CD4-positive, alpha-beta T cell (primary cell): ENCODE data around the gene NUTM2E. TPM values are rescaled to one million over a fixed set of nuclear protein-coding genes. Genes with fewer than 3 reads are reported as not detected.
A peak's percentile ranks its signal among the peaks of the same experiment; 100 is the strongest.
"Not testable (repeated sequence)": the region's sequence is repeated elsewhere in the genome, so short reads cannot be mapped to it uniquely, and the experiment has no call there.

ENCODE experiments used
- ATAC-seq: fragments of 200-7000 bp; cut with Tn5 transposase; one replicate; pipeline ENCODE4 v1.10.0; 2022; ENCODE audit warnings: mild to moderate bottlenecking; ENCODE audit not compliant: poor library complexity
- CTCF ChIA-PET: fragments of 350-600 bp; sonication (Branson Sonifier 250); formaldehyde crosslinking; loops from one replicate; lab custom pipeline; 2021; ENCODE audit warnings: antibody characterized with exemption, inconsistent platforms; lab: Charles Lee
- POLR2A ChIA-PET: fragments of 350-600 bp; sonication (Branson Sonifier 250); formaldehyde crosslinking; loops from one replicate; lab custom pipeline; 2021; ENCODE audit warnings: antibody characterized with exemption, inconsistent platforms; lab: Charles Lee
- DNase-seq, 14 experiments: peaks; one replicate each; pipeline ENCODE4 v3.0.0-alpha.2; 2013 to 2020; ENCODE audit warnings: mixed read lengths in 2 of 14
- H3K27ac ChIP-seq, 2 donors: one replicate each; pipeline versions ENCODE4 v1.5.1 to v1.7.0; 2013; ENCODE audit warnings: low read length in 2 of 2, low read depth in 1 of 2, mild to moderate bottlenecking in 1 of 2
- H3K27me3 ChIP-seq, 2 experiments: 1 replicate in 1 of 2; 2 replicates in 1 of 2; pipeline versions ENCODE4 v1.6.1 to v1.7.0; 2013; ENCODE audit warnings: low read length in 2 of 2, control low read depth in 1 of 2, mild to moderate bottlenecking in 1 of 2, moderate library complexity in 1 of 2; ENCODE audit not compliant: insufficient read depth in 2 of 2, control insufficient read depth in 1 of 2
- H3K36me3 ChIP-seq: one replicate; pipeline ENCODE4 v1.6.1; 2013; ENCODE audit warnings: low read length, control low read depth; ENCODE audit not compliant: insufficient read depth
- H3K4me1 ChIP-seq: one replicate; pipeline ENCODE4 v1.6.1; 2013; ENCODE audit warnings: low read length, control low read depth; ENCODE audit not compliant: insufficient read depth
- H3K4me3 ChIP-seq: one replicate; pipeline ENCODE4 v1.5.1; 2013; ENCODE audit warnings: mild to moderate bottlenecking, low read length, moderate library complexity
- H3K9me3 ChIP-seq, 2 experiments: 1 replicate in 1 of 2; 2 replicates in 1 of 2; pipeline versions ENCODE4 v1.6.1 to v1.7.0; 2013; ENCODE audit warnings: low read length in 2 of 2, mild to moderate bottlenecking in 2 of 2, control low read depth in 1 of 2, moderate library complexity in 1 of 2; ENCODE audit not compliant: control insufficient read depth in 1 of 2, insufficient read depth in 1 of 2
- H3K27ac Mint-ChIP-seq: one replicate; pipeline ENCODE4 v1.8.0; 2020; ENCODE audit warnings: mixed read lengths
- H3K27me3 Mint-ChIP-seq: one replicate; pipeline ENCODE4 v1.8.0; 2021; ENCODE audit warnings: mixed read lengths
- H3K36me3 Mint-ChIP-seq: one replicate; pipeline ENCODE4 v1.8.0; 2021; ENCODE audit warnings: low read depth, mixed read lengths
- H3K4me1 Mint-ChIP-seq: one replicate; pipeline ENCODE4 v1.8.0; 2021; ENCODE audit warnings: low read depth, mixed read lengths
- H3K4me3 Mint-ChIP-seq: one replicate; pipeline ENCODE4 v1.8.0; 2020; ENCODE audit warnings: mild to moderate bottlenecking, mixed read lengths
- H3K9me3 Mint-ChIP-seq: one replicate; pipeline ENCODE4 v1.8.0; 2020; ENCODE audit warnings: mixed read lengths
- intact Hi-C, 2 experiments: fragments of 100-400 bp; cut with DNase I in 1 of 2; cut with micrococcal nuclease in 1 of 2; formaldehyde crosslinking; loops; one replicate each; pipeline versions ENCODE4 v1.15.1 to v1.9.0; 2023 to 2025; cut with DNase I, micrococcal nuclease
- total RNA-seq, 174 experiments: library from RNA in 2 of 174; stranded (reverse) in 2 of 174; gene quantifications; one replicate each; pipeline ENCODE4 v1.2.3 and lab custom pipeline; 2021 to 2026

NUTM2E gene
- total RNA-seq, 2 experiments from 2014 or later = 0.99 to 1.6 TPM

GRCh38 chr10:79862269-79862668, 35.7 kb downstream of the NUTM2E start:
- H3K36me3 Mint-ChIP-seq, CTCF ChIA-PET, H3K4me3 Mint-ChIP-seq, H3K9me3 ChIP-seq, H3K27ac Mint-ChIP-seq, H3K27ac ChIP-seq, H3K4me3 ChIP-seq, ATAC-seq, H3K4me1 Mint-ChIP-seq, H3K27me3 ChIP-seq, H3K9me3 Mint-ChIP-seq, intact Hi-C loops, H3K4me1 ChIP-seq, H3K36me3 ChIP-seq, H3K27me3 Mint-ChIP-seq, POLR2A ChIA-PET: not testable (repeated sequence)
- DNase-seq = peak in 1 of 14 experiments; percentile 9

- H3K36me3 Mint-ChIP-seq, H3K4me1 Mint-ChIP-seq, ATAC-seq, H3K4me3 ChIP-seq, H3K9me3 Mint-ChIP-seq, H3K27me3 Mint-ChIP-seq, POLR2A ChIA-PET, H3K36me3 ChIP-seq, H3K27ac Mint-ChIP-seq, DNase-seq, H3K9me3 ChIP-seq, H3K4me1 ChIP-seq, H3K27ac ChIP-seq, H3K27me3 ChIP-seq, intact Hi-C loops, H3K4me3 Mint-ChIP-seq, CTCF ChIA-PET: not testable (repeated sequence)
These were observed 36.3 kb downstream of the NUTM2E start for GRCh38 chr10:79862803-79863202.

DNA sequence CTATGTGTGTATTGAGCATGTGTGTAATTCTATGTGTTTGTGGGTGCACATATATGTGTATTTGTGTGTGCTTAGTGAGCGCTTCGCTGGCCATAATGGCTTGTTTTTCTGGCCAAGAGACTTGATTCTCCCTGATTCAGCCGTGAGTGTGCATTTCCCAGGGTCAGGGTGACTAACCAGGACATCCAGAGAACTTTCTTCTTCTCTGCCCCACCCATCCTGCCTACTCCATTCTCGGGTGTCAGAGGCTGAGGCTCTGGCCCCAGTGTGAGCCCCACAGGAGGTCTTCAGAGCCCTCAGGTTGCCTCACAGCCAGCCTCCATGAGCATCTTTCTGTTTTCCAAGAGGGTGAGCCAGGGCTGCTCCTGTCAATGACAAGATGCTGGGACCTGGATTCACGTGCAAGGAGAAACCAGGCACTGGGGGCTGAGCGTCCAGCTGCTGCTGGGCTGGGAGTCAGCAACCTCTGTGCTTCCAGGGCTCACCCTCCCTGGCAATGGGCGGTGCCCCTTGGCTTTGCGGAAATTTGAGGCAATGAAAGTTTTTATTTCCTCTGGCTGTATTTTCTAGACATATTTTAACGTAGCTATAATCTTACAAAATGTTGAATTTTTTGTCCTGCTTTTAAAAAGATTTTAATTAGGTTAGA, 40.5 kb downstream of the NUTM2E start:
- H3K9me3 Mint-ChIP-seq, intact Hi-C loops, H3K36me3 Mint-ChIP-seq, H3K27ac ChIP-seq, H3K4me3 ChIP-seq, CTCF ChIA-PET, H3K27me3 Mint-ChIP-seq, ATAC-seq, H3K9me3 ChIP-seq, POLR2A ChIA-PET, H3K4me1 ChIP-seq, H3K27ac Mint-ChIP-seq, H3K36me3 ChIP-seq, H3K4me3 Mint-ChIP-seq, H3K4me1 Mint-ChIP-seq, H3K27me3 ChIP-seq, DNase-seq: not testable (repeated sequence)

- H3K4me3 Mint-ChIP-seq, H3K4me1 Mint-ChIP-seq, CTCF ChIA-PET, H3K36me3 ChIP-seq, H3K27me3 Mint-ChIP-seq, ATAC-seq, POLR2A ChIA-PET, intact Hi-C loops, H3K27me3 ChIP-seq, H3K9me3 Mint-ChIP-seq, H3K27ac ChIP-seq, H3K36me3 Mint-ChIP-seq, H3K4me3 ChIP-seq, H3K9me3 ChIP-seq, H3K27ac Mint-ChIP-seq, H3K4me1 ChIP-seq, DNase-seq: not testable (repeated sequence)
These were observed 41.5 kb downstream of the NUTM2E start for GRCh38 chr10:79868023-79868422.

DNA sequence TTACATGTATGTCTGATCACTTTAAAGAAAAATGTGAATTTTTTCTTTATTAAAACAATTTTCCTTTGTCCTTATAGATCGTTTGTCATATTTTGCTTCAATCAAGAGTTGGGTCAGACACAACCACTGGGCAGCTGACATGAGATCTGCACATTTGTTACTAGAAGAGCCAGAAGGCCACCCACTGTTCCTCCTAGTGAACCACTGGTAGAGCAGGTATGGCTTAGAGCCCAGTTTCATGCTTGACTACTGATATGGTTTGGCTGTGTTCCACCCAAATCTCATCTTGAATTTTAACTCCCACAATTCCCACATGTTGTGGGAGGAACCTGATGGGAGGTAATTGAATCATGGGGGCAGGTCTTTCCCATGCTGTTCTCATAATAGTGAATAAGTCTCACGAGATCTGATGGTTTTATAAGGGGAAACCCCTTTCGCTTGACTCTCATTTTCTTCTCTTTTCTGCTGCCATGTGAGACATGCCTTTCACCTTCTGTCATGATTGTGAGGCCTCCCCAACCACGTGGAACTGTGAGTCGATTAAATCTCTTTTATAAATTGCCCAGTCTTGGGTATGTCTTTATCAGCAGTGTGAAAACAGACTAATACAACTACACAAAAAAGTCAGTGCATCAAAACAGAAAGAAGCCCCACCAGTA, 43.0 kb downstream of the NUTM2E start:
- H3K4me3 ChIP-seq, DNase-seq, H3K27ac Mint-ChIP-seq, H3K27me3 ChIP-seq, CTCF ChIA-PET, H3K9me3 Mint-ChIP-seq, H3K36me3 ChIP-seq, H3K36me3 Mint-ChIP-seq, H3K4me1 Mint-ChIP-seq, H3K27me3 Mint-ChIP-seq, H3K27ac ChIP-seq, ATAC-seq, H3K4me3 Mint-ChIP-seq, H3K4me1 ChIP-seq, POLR2A ChIA-PET, intact Hi-C loops, H3K9me3 ChIP-seq: not testable (repeated sequence)

GRCh38 chr10:79871729-79872128, 45.2 kb downstream of the NUTM2E start:
- H3K36me3 Mint-ChIP-seq, H3K27me3 ChIP-seq, intact Hi-C loops, DNase-seq, H3K27ac ChIP-seq, H3K9me3 Mint-ChIP-seq, H3K27me3 Mint-ChIP-seq, H3K4me1 ChIP-seq, ATAC-seq, H3K4me3 Mint-ChIP-seq, H3K4me3 ChIP-seq, H3K4me1 Mint-ChIP-seq, POLR2A ChIA-PET, H3K36me3 ChIP-seq, H3K27ac Mint-ChIP-seq, H3K9me3 ChIP-seq, CTCF ChIA-PET: not testable (repeated sequence)
